ENCODE results near the gene KATNAL1.

DNA sequence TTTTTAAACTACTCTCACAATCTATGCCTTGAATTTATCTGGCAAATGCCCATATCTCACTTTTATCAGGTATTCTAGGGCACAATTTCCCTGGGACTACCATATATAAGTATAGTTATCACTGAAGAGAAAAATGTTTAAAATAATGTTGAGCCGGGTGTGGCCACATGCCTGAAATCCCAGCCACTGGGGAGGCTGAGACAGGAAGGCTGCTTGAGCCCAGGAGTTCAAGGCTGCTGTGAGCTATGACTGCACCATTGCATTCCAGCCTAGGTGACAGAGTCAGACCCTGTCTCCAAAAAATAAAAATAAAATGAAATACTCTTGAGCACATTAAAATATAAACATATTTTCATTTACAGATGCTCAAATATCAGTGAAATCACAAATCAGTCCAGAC, 4.1 kb downstream of the KATNAL1 start:
- TF ChIP-seq, protein P1, sequence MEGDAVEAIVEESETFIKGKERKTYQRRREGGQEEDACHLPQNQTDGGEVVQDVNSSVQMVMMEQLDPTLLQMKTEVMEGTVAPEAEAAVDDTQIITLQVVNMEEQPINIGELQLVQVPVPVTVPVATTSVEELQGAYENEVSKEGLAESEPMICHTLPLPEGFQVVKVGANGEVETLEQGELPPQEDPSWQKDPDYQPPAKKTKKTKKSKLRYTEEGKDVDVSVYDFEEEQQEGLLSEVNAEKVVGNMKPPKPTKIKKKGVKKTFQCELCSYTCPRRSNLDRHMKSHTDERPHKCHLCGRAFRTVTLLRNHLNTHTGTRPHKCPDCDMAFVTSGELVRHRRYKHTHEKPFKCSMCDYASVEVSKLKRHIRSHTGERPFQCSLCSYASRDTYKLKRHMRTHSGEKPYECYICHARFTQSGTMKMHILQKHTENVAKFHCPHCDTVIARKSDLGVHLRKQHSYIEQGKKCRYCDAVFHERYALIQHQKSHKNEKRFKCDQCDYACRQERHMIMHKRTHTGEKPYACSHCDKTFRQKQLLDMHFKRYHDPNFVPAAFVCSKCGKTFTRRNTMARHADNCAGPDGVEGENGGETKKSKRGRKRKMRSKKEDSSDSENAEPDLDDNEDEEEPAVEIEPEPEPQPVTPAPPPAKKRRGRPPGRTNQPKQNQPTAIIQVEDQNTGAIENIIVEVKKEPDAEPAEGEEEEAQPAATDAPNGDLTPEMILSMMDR (conservative IDR thresholded peaks at IDR 0.05; ENCODE audit: low read depth, low read length): no peak
- TF ChIP-seq SMC3 (IDR thresholded peaks at IDR 0.05; ENCODE audit: low read depth, low read length) (no peak), POLR2A (IDR thresholded peaks at IDR 0.05; ENCODE audit: low read depth, low read length) (no peak), CEBPB (IDR thresholded peaks at IDR 0.05; ENCODE audit: low read depth, low read length) (no peak), BHLHE40 (IDR thresholded peaks at IDR 0.05; ENCODE audit: low read depth, low read length) (no peak)
- TF ChIP-seq, protein P2, sequence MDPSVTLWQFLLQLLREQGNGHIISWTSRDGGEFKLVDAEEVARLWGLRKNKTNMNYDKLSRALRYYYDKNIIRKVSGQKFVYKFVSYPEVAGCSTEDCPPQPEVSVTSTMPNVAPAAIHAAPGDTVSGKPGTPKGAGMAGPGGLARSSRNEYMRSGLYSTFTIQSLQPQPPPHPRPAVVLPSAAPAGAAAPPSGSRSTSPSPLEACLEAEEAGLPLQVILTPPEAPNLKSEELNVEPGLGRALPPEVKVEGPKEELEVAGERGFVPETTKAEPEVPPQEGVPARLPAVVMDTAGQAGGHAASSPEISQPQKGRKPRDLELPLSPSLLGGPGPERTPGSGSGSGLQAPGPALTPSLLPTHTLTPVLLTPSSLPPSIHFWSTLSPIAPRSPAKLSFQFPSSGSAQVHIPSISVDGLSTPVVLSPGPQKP (IDR thresholded peaks at IDR 0.05; ENCODE audit: borderline replicate concordance, low read depth, low read length): no peak

All from IMR-90 (cell line).